Measurements from ENCODE around the gene CFAP54.

Gene CFAP54

DNA sequence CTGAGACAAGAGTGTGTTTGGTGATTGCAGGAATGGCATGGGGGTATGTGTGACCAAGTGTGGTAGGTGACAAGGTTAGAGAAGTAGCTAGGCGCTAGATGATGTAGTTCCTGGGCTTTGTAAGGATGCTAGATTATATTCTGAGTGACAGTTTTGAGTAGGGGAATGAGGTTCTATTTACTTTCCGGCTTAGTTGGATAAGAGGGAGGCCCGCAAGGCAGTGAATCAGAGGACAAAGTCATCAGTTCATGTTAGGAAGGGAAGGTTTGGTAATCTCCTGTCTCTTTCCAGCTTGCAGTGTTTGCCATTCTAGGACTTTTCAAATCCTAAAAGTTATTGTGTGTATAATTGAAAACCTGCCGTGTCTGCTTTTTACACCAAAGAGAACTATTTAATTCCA lies 45.0 kb downstream of the CFAP54 start:
- H3K4me3 ChIP-seq (ENCODE audit: low read length) = no peak overlapping the region
- DNase-seq (ENCODE audit: low read depth) = no peak
- TF ChIP-seq, protein P1, sequence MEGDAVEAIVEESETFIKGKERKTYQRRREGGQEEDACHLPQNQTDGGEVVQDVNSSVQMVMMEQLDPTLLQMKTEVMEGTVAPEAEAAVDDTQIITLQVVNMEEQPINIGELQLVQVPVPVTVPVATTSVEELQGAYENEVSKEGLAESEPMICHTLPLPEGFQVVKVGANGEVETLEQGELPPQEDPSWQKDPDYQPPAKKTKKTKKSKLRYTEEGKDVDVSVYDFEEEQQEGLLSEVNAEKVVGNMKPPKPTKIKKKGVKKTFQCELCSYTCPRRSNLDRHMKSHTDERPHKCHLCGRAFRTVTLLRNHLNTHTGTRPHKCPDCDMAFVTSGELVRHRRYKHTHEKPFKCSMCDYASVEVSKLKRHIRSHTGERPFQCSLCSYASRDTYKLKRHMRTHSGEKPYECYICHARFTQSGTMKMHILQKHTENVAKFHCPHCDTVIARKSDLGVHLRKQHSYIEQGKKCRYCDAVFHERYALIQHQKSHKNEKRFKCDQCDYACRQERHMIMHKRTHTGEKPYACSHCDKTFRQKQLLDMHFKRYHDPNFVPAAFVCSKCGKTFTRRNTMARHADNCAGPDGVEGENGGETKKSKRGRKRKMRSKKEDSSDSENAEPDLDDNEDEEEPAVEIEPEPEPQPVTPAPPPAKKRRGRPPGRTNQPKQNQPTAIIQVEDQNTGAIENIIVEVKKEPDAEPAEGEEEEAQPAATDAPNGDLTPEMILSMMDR (conservative IDR thresholded peaks at IDR 0.05; ENCODE audit: low read length) = no peak

DNA sequence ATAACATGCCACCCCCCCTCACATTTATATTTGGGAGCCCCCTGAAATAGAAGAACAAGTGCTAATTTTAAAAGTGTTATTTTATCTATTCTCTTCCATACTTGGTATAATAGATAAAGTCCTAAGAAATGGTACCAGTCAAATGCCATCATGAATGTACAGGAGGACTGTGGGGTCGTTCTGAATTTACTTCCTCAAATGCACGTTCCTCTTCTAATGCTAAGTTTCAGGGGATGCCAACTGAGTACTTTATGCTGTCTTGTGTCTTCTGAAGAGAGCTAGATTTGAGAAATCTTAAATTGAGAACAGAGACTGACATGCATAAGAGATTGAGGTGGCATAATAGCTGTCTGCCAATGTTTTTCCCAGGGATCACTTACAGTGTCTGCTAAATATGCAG lies 59.0 kb downstream of the CFAP54 start:
- H3K4me3 ChIP-seq (ENCODE audit: low read length) = no peak overlapping the region
- DNase-seq (ENCODE audit: low read depth) = no peak
- TF ChIP-seq, protein P1 (conservative IDR thresholded peaks at IDR 0.05; ENCODE audit: low read length) = no peak

DNA sequence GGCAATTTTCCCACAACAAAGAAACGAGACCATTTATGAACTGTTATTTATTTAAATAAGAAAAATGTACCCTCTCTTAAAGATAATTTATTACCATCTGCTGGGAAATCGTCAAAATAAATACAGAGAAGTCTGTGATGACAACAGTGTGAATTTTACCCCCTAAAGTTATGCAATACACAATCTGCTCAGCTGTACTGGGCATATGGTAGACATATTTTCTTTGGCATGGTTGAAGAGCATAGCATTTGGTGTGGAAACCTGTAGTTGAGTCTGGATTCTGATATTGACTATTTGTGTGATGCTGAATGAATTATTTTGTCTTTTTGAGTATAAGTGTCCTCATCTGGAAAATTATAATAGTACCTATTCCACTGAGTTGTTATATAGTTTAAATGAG lies 60.0 kb downstream of the CFAP54 start:
- TF ChIP-seq, protein P1 (conservative IDR thresholded peaks at IDR 0.05; ENCODE audit: low read length) = no peak
- peak; percentile 1 for DNase-seq (ENCODE audit: low read depth)

DNA sequence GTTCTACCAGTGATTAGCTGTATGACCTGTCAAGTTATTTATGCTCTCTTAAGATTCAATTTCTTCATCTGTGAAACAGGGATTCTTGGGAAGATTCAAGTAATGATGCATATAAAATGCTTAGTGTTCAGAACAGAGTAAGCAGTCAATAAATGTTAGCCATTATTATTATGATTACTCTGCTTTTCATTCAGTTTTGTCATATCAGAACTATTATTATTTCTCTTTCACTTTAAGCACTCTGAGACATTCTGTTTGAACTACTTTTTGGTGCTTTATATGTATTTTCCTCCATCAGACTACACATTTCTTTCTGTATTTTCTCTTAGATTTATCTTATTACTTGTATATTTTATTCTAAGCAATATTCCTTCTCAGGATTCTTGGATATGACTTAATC lies 81.2 kb downstream of the CFAP54 start:
- H3K4me3 ChIP-seq (ENCODE audit: low read length) = no peak overlapping the region
- TF ChIP-seq, protein P1 (conservative IDR thresholded peaks at IDR 0.05; ENCODE audit: low read length) = no peak
- no peak for DNase-seq (ENCODE audit: low read depth)

More for the DNA sequence above, 60.0 kb downstream of the CFAP54 start:
- H3K4me3 ChIP-seq (ENCODE audit: low read length) = no peak overlapping the region

DNA sequence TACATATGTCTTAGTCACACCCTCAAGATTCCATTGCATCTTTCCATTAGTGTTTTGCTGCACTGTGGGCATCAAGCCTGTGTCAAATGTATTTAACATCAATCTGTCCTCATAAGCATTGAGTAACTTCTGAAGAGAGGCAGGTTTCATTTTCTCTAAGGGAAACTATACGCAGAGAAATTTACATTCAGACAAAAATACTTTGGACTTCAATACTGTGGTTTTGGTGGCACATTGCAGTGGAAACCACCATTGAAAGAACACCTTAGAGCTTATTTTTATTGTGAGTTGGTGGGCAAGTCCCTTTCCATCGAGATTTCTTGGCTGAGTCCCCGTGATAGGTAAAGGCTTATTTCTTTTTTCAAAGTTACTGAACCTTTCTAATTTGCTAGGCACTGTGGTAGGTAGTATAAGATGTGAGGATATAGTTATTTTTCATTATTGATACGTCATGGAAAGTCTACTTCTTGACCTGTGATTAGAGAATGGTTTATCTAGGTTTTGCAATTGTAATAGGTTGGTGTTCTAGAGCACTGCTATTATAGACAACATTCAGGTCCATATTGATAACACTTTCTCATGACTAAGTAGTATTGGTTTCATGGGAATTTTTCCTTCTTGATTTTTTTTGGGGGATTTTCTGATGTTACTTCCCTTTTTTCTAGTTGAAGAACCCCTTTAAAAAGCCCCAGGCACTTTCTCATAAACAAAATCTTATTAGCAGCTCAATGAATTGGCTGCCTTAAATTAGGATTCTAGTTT lies 81.9 kb downstream of the CFAP54 start:
- DNase-seq (ENCODE audit: low read depth) = no peak
- TF ChIP-seq, protein P1 (conservative IDR thresholded peaks at IDR 0.05; ENCODE audit: low read length) = no peak
- H3K4me3 ChIP-seq (ENCODE audit: low read length) = no peak overlapping the region

DNA sequence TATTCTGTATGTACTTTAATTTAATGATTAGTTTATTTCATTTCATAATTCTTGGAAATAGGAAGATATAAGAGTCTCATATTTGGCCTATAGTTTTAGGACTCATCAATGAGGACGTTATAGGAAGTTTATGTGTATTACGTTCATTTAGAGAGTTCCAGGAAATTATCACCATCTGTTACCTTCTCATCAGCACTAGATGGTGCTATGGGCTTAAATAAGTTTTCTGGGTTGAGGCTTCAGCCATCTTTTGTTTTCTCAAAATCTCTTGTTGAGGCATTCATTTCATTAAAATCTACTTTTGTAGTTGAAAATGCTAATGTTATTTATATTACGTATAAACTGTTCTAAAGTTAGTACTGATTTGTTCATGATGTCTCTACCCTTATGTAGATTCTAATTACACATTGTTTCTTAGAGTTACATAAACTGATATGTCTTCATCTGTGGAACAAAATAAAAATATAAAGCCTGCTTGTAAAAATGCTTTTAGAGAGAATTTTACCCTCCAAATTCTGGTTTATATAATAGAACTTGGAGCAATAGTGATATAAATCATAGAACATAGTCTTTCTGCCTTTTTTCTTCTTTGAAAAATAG lies 89.2 kb downstream of the CFAP54 start:
- TF ChIP-seq, protein P1 (conservative IDR thresholded peaks at IDR 0.05; ENCODE audit: low read length) = peak; percentile 77
- H3K4me3 ChIP-seq (ENCODE audit: low read length) = no peak overlapping the region
- peak; percentile 63 for DNase-seq (ENCODE audit: low read depth)

DNA sequence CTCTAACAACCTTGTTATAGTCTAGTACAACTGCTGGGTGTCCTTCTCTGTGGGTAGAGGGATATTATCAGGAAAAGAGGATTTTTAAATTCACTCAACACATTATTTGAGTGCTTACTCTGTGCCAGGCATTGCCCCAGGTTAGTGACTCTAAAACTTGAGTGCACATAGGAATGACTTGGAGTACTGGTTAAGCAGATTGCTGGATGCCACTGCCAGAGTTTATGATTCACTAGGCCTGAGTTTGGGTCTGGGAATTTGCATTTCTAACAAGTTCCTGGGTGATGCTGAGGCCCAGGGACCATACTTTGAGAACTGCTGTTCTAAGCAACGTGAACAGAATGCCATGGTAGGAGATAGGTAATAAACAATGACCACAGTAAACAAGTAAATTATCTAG lies 96.6 kb downstream of the CFAP54 start:
- TF ChIP-seq, protein P1 (conservative IDR thresholded peaks at IDR 0.05; ENCODE audit: low read length) = no peak
- H3K4me3 ChIP-seq (ENCODE audit: low read length) = no peak overlapping the region
- DNase-seq (ENCODE audit: low read depth) = no peak

Data from AG10803 (cell line).